Esophagus muscularis mucosa (tissue), 4 donors: ENCODE data around the gene NDRG3.

ENCODE experiments used
- CTCF ChIP-seq, 3 experiments: fragments of 200-600 bp in 2 of 3; fragments of 450-650 bp in 1 of 3; sonication (generic) in 2 of 3; IDR thresholded peaks; one replicate each; pipeline ENCODE4 v1.5.1; 2017 to 2019; ENCODE audit warnings: antibody characterized with exemption in 3 of 3, mild to moderate bottlenecking in 2 of 3, moderate library complexity in 1 of 3
- EP300 ChIP-seq: sonication (generic); formaldehyde crosslinking; IDR thresholded peaks from one replicate; pipeline ENCODE4 v1.6.1; 2017; ENCODE audit warnings: antibody characterized with exemption
- POLR2A ChIP-seq: fragments of 450-650 bp; IDR thresholded peaks from one replicate; pipeline ENCODE4 v1.6.1; 2017; ENCODE audit warnings: antibody characterized with exemption, moderate library complexity, mild to moderate bottlenecking, low read depth
- POLR2AphosphoS5 ChIP-seq, 2 donors: sonication (generic); formaldehyde crosslinking; IDR thresholded peaks; one replicate each; pipeline ENCODE4 v1.6.1; 2017; ENCODE audit warnings: antibody characterized with exemption in 2 of 2

GRCh38 chr20:36606158-36607066, 139.5 kb downstream of the NDRG3 start:
- TF ChIP-seq CTCF (IDR thresholded peaks at IDR 0.05) (no peak), POLR2A (no peak), EP300 (no peak), POLR2AphosphoS5 (IDR thresholded peaks at IDR 0.05) (no peak)
